Measurements from ENCODE around the gene TRAF2.

The TRAF2 gene

DNA sequence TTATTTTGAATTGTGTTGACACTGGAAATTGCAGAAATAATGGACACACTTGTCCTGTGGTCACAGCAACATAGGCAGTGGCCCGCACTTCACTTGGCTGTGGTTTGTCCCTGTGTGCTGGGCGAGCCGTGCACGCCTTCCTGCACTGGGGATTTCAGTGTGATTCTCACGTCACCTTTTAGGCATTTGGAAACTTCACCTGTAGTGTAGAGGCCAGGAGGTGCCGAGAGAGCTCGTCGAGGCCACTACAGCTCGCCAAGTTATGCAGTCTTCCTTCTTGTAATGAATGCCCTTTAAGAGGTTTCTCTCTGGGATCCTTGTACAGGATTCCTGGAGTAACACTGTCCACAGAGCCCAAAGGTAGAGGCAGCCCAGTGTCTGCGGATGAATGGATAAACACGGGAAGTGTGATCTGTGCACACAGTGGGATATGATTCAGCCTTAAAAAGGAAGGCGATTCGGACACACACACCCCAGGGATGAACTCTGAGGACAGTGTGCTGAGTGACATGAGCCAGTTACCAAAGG lies 14.7 kb downstream of the TRAF2 start:
- Mint-ChIP-seq H3K9me3 (no peaks in the 10 kb centered on the region), H3K27ac (no peak overlapping the region), H3K4me1 (no peaks in the 10 kb centered on the region), H3K27me3 (ENCODE audit: low read depth) (no peaks in the 10 kb centered on the region), H3K36me3 (ENCODE audit: low read depth) (peaks cover 31% of the 10 kb centered on the region), H3K4me3 (no peak overlapping the region)
- TF ChIP-seq, protein P1, sequence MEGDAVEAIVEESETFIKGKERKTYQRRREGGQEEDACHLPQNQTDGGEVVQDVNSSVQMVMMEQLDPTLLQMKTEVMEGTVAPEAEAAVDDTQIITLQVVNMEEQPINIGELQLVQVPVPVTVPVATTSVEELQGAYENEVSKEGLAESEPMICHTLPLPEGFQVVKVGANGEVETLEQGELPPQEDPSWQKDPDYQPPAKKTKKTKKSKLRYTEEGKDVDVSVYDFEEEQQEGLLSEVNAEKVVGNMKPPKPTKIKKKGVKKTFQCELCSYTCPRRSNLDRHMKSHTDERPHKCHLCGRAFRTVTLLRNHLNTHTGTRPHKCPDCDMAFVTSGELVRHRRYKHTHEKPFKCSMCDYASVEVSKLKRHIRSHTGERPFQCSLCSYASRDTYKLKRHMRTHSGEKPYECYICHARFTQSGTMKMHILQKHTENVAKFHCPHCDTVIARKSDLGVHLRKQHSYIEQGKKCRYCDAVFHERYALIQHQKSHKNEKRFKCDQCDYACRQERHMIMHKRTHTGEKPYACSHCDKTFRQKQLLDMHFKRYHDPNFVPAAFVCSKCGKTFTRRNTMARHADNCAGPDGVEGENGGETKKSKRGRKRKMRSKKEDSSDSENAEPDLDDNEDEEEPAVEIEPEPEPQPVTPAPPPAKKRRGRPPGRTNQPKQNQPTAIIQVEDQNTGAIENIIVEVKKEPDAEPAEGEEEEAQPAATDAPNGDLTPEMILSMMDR (IDR thresholded peaks at IDR 0.05; ENCODE audit: unreplicated experiment in 3 of 3), result no peak

DNA sequence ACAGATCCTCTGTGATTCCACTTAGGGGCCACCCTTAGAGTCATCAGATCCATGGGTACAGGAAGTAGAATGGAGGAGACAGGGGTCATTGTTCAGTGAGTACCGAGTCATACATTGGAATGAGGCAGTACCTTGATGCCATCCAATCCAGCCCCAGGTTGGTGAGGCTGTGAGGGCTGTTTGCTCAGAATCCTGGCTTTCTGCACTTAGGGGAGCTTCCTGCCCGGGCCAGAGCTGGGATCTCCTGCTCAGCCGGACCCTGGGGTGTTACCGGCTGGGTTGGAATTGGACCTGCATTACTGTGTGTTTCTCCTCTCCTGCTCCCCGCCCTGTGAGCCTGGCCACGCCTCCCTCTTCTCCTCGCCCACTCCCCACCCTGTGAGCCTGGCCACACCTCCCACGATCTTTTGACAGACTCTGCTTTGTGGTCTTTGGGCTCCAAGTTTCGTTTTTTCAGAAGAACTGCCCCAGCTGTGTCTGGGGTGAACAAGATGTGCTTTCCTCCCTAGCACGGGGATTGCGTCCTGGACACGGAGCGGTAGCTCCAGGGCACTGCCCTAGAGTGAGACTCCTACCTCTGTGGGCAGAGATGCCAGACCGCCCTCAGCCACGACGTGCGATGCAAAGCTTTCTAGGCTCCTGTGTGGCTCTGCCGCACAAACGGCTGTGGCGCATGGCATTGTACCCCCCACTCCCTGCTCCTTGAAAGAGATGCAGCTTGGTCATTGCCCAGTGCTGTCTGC lies 15.4 kb downstream of the TRAF2 start:
- no peaks in the 10 kb centered on the region for H3K4me1 Mint-ChIP-seq
- no peaks in the 10 kb centered on the region for H3K27me3 Mint-ChIP-seq (ENCODE audit: low read depth)
- TF ChIP-seq, protein P1 (IDR thresholded peaks at IDR 0.05; ENCODE audit: unreplicated experiment in 3 of 3), result no peak
- no peak overlapping the region for H3K4me3 Mint-ChIP-seq
- H3K36me3 Mint-ChIP-seq (ENCODE audit: low read depth), result peaks cover 35% of the 10 kb centered on the region
- H3K9me3 Mint-ChIP-seq, result no peaks in the 10 kb centered on the region
- H3K27ac Mint-ChIP-seq, result peak overlapping the region in 1 of 3 experiments; percentile 15

DNA sequence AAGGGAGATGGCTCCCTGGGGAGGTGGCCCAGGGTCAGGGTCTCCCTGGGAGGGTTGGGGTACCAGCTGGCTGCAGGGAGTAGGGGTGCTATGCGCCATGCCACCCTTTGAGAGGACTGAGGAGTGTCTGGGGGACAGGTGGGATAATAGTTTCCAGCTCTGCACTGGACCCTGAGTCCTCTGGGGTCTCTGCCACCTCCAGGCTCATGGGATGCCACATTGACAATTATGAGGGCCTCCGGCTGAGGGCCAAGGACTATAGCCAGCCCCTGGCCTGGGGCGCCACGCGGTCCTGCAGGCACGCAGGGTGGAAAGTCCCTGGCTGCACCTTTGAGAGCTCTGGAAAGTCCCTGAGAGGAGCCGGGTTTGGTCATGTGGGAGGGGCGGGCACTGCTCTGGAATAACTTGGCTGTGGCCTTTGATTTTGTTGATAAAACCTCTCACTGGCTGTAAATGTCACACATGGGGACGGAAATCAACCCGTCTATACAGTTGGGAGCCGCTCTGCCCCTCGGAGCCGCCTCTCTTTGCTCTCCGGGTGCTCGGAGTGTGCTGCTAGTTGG lies 16.0 kb downstream of the TRAF2 start:
- no peaks in the 10 kb centered on the region for H3K4me1 Mint-ChIP-seq
- H3K27me3 Mint-ChIP-seq (ENCODE audit: low read depth), result no peaks in the 10 kb centered on the region
- H3K9me3 Mint-ChIP-seq, result no peaks in the 10 kb centered on the region
- TF ChIP-seq, protein P1 (IDR thresholded peaks at IDR 0.05; ENCODE audit: unreplicated experiment in 3 of 3), result no peak
- H3K27ac Mint-ChIP-seq, result peak overlapping the region in 1 of 3 experiments; percentile 15
- no peak overlapping the region for H3K4me3 Mint-ChIP-seq
- H3K36me3 Mint-ChIP-seq (ENCODE audit: low read depth), result peaks cover 39% of the 10 kb centered on the region

DNA sequence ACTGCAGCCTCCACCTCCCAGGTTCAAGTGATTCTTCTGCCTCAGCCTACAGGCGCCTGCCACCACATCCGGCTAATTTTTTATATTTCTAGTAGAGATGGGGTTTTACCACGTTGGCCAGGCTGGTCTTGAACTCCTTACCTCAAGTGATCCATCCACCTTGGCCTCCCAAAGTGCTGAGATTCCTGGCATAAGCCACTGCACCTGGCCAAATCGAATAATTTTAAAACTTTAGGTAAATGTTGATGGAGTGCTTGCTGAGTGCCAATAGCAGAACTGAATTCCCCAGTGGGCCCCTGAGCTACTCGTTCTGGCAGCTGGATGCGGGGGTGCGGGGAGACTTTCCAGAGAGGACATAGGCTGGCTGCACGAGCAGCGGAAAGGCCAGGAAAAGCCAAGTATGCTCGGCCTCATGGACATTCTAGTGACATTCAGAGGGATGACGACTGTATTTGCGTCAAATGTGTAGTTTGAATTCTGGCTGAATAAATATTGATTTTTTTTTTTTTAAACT lies 16.8 kb downstream of the TRAF2 start:
- peaks cover 39% of the 10 kb centered on the region for H3K36me3 Mint-ChIP-seq (ENCODE audit: low read depth)
- no peaks in the 10 kb centered on the region for H3K27me3 Mint-ChIP-seq (ENCODE audit: low read depth)
- H3K4me1 Mint-ChIP-seq, result no peaks in the 10 kb centered on the region
- TF ChIP-seq, protein P1 (IDR thresholded peaks at IDR 0.05; ENCODE audit: unreplicated experiment in 3 of 3), result no peak
- H3K9me3 Mint-ChIP-seq, result no peaks in the 10 kb centered on the region
- no peak overlapping the region for H3K27ac Mint-ChIP-seq
- H3K4me3 Mint-ChIP-seq, result no peak overlapping the region

DNA sequence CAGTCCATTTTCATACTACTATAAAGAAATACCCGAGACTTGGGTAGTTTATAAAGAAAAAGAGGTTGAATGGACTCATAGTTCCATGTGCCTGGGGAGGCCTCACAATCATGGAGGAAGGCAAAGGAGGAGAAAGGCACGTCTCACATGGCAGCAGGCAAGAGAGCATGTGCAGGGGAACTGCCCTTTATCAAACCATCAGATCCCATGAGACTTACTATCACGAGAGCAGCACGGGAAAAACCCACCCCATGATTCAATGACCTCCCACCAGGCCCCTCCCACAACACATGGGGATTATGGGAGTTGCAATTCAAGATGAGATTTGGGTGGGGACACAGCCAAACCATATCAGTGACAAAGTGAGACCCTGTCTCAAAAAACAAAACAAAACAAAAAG lies 19.9 kb downstream of the TRAF2 start:
- Mint-ChIP-seq H3K36me3 (ENCODE audit: low read depth) (peaks cover 35% of the 10 kb centered on the region), H3K9me3 (no peaks in the 10 kb centered on the region), H3K27ac (no peak overlapping the region), H3K27me3 (ENCODE audit: low read depth) (no peaks in the 10 kb centered on the region), H3K4me3 (no peak overlapping the region), H3K4me1 (no peaks in the 10 kb centered on the region)
- TF ChIP-seq, protein P1 (IDR thresholded peaks at IDR 0.05; ENCODE audit: unreplicated experiment in 3 of 3), result no peak
